ENCODE measurements around the gene CDH2.

Gene CDH2

GRCh38 chr18:28127228-28127627 lies 49.7 kb downstream of the CDH2 start:
- DNase-seq (ENCODE audit: low spot score): no peak

- no peak for DNase-seq (ENCODE audit: low spot score)
Observed at GRCh38 chr18:28126768-28127167, 50.2 kb downstream of the CDH2 start.

- no peak for DNase-seq (ENCODE audit: low spot score)
Observed at GRCh38 chr18:28125051-28125450, 51.9 kb downstream of the CDH2 start.

- no peak for DNase-seq (ENCODE audit: low spot score)
Observed at GRCh38 chr18:28124131-28125029, 52.5 kb downstream of the CDH2 start.

GRCh38 chr18:28123401-28124030 lies 53.4 kb downstream of the CDH2 start:
- no peak for DNase-seq (ENCODE audit: low spot score)

GRCh38 chr18:28120828-28121515 lies 56.0 kb downstream of the CDH2 start:
- no peak for DNase-seq (ENCODE audit: low spot score)

GRCh38 chr18:28116461-28116860 lies 60.5 kb downstream of the CDH2 start:
- DNase-seq (ENCODE audit: low spot score): no peak

- no peak for DNase-seq (ENCODE audit: low spot score)
Observed at GRCh38 chr18:28115149-28115550, 61.8 kb downstream of the CDH2 start.

- no peak for DNase-seq (ENCODE audit: low spot score)
Observed at GRCh38 chr18:28114472-28114871, 62.5 kb downstream of the CDH2 start.

GRCh38 chr18:28113271-28114029 lies 63.5 kb downstream of the CDH2 start:
- DNase-seq (ENCODE audit: low spot score): no peak

GRCh38 chr18:28112056-28112470 lies 64.9 kb downstream of the CDH2 start:
- no peak for DNase-seq (ENCODE audit: low spot score)

GRCh38 chr18:28110924-28111323 lies 66.0 kb downstream of the CDH2 start:
- DNase-seq (ENCODE audit: low spot score): no peak

- no peak for DNase-seq (ENCODE audit: low spot score)
Observed at GRCh38 chr18:28109781-28110560, 67.0 kb downstream of the CDH2 start.

- DNase-seq (ENCODE audit: low spot score): no peak
Observed at GRCh38 chr18:28108814-28109213, 68.1 kb downstream of the CDH2 start.

- no peak for DNase-seq (ENCODE audit: low spot score)
Observed at GRCh38 chr18:28108254-28108653, 68.7 kb downstream of the CDH2 start.

GRCh38 chr18:28099237-28099636 lies 77.7 kb downstream of the CDH2 start:
- DNase-seq (ENCODE audit: low spot score): no peak

- no peak for DNase-seq (ENCODE audit: low spot score)
Observed at GRCh38 chr18:28095631-28096030, 81.3 kb downstream of the CDH2 start.

- DNase-seq (ENCODE audit: low spot score): no peak
Observed at GRCh38 chr18:28095041-28095440, 81.9 kb downstream of the CDH2 start.

- DNase-seq (ENCODE audit: low spot score): no peak
Observed at GRCh38 chr18:28091197-28091596, 85.7 kb downstream of the CDH2 start.

GRCh38 chr18:28088477-28088876 lies 88.5 kb downstream of the CDH2 start:
- DNase-seq (ENCODE audit: low spot score): no peak
